ENCODE results near the gene RCSD1.

Gene RCSD1

DNA sequence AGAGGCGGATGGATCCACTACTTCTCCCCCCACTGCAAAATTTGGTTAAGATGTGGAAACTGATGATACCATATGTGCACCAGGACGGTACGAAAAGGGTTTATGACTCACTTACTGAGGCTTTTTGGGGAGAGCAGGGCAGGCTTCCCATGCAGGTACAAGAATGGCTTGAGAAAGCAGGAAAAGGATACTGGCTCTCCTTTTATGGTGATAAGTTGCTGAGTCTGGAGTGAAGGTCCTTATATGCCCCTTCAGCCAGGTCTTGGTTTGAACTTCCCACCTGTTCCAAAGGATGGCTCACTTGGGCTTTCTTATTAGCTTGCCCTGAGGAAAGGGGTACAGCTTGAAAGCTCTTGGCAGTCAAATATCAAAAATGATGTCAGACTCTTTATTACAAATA lies 114.9 kb downstream of the RCSD1 start:
- no peak overlapping the region for H3K4me3 ChIP-seq (ENCODE audit: low read depth, low read length)
- DNase-seq (ENCODE audit: low read depth) = no peak
- TF ChIP-seq, protein P1, sequence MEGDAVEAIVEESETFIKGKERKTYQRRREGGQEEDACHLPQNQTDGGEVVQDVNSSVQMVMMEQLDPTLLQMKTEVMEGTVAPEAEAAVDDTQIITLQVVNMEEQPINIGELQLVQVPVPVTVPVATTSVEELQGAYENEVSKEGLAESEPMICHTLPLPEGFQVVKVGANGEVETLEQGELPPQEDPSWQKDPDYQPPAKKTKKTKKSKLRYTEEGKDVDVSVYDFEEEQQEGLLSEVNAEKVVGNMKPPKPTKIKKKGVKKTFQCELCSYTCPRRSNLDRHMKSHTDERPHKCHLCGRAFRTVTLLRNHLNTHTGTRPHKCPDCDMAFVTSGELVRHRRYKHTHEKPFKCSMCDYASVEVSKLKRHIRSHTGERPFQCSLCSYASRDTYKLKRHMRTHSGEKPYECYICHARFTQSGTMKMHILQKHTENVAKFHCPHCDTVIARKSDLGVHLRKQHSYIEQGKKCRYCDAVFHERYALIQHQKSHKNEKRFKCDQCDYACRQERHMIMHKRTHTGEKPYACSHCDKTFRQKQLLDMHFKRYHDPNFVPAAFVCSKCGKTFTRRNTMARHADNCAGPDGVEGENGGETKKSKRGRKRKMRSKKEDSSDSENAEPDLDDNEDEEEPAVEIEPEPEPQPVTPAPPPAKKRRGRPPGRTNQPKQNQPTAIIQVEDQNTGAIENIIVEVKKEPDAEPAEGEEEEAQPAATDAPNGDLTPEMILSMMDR (IDR thresholded peaks at IDR 0.05; ENCODE audit: low read depth, low read length) = no peak
- TF ChIP-seq POLR2A (IDR thresholded peaks at IDR 0.05; ENCODE audit: extremely low read depth, insufficient read length) = no peak
- TF ChIP-seq, protein P2, sequence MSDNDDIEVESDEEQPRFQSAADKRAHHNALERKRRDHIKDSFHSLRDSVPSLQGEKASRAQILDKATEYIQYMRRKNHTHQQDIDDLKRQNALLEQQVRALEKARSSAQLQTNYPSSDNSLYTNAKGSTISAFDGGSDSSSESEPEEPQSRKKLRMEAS (IDR thresholded peaks at IDR 0.05; ENCODE audit: low read depth, low read length) = no peak

DNA sequence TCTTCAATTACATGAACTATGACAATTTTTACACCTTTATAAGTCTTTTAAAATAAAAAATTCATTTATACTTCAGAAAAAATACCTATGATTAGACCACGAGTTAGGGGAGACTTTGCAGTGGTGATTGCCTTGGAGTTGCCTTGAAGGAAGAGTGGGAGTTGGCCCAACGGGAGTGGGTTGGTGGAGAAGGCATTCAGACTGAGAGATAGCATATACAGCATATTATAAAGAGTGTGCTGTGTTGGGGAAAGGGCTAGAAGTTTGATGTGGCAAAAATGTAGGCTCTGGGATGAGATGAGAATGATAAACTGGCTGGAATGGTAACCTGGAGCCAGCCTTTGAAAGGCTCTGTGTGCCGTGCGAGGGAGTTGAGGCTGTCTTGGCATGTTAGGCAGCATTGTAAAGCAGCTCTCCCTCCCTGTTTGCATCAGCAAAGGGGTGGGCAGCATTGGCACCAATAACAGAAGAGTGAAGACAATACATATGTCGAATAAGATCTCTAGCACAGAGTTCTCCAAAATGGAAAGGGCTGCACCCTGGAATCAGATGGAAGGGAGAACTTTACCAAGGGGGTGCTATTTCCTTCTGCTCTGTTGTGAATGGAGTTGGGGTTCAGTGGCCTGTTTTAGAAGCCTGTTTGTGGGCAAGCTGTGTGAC lies 116.1 kb downstream of the RCSD1 start:
- DNase-seq (ENCODE audit: low read depth) = no peak
- no peak for TF ChIP-seq POLR2A (IDR thresholded peaks at IDR 0.05; ENCODE audit: extremely low read depth, insufficient read length)
- TF ChIP-seq, protein P2 (IDR thresholded peaks at IDR 0.05; ENCODE audit: low read depth, low read length) = no peak
- TF ChIP-seq, protein P1 (IDR thresholded peaks at IDR 0.05; ENCODE audit: low read depth, low read length) = no peak
- TF ChIP-seq MYC (IDR thresholded peaks at IDR 0.05; ENCODE audit: low read depth, low read length) = no peak
- H3K4me3 ChIP-seq (ENCODE audit: low read depth, low read length) = no peak overlapping the region

DNA sequence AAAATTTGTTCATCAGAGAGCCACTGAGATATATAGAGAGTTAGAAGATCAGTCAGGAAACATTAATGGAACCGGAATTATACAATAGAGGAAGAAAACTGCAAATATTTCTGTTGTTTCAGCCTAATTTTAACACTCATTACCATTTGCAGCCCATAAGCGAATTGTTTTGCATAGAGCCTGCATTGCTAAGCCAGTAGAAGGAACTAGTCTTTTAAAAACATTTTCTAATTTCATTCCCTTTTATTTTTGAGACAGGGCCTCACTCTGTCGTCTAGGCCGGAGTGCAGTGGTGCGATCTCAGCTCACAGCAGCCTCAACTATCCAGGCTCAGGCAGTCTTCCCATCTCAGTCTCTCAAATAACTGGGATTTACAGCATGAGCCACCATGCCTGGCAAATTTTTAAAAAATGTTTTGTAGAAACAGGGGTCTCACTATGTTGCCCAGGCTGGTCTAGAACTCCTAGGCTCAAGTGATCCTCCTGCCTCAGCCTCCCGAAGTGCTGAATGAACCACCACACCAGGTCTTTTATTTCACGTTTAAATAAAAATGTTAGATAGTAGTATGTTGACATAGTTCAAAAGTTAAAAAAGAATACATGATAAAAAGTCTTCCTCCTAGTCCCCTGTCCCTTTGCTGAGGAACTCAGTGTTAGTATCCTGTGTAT lies 117.1 kb downstream of the RCSD1 start:
- TF ChIP-seq POLR2A (IDR thresholded peaks at IDR 0.05; ENCODE audit: extremely low read depth, insufficient read length) = no peak
- TF ChIP-seq, protein P2 (IDR thresholded peaks at IDR 0.05; ENCODE audit: low read depth, low read length) = no peak
- TF ChIP-seq, protein P1 (IDR thresholded peaks at IDR 0.05; ENCODE audit: low read depth, low read length) = no peak
- TF ChIP-seq MYC (IDR thresholded peaks at IDR 0.05; ENCODE audit: low read depth, low read length) = no peak
- DNase-seq (ENCODE audit: low read depth) = no peak
- no peak overlapping the region for H3K4me3 ChIP-seq (ENCODE audit: low read depth, low read length)

DNA sequence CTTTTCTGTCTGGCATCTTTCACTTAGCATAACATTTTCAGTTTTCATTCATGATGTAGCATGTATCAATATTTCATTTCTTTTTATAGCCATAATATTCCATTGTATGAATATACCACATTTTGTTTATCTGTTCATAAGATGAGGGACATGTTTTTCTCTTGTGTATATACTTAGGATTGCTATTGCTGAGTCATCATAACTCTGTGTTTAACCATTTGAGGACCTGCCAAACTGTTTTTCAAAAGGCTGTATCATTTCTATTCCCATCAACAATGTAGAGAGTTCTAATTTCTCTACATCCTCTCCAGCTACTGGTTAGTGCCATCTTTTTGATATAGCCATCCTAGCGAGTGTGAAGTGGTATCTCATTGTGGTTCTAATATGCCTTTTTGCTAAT lies 118.0 kb downstream of the RCSD1 start:
- no peak for TF ChIP-seq POLR2A (IDR thresholded peaks at IDR 0.05; ENCODE audit: extremely low read depth, insufficient read length)
- TF ChIP-seq, protein P2 (IDR thresholded peaks at IDR 0.05; ENCODE audit: low read depth, low read length) = no peak
- no peak for TF ChIP-seq MYC (IDR thresholded peaks at IDR 0.05; ENCODE audit: low read depth, low read length)
- TF ChIP-seq, protein P1 (IDR thresholded peaks at IDR 0.05; ENCODE audit: low read depth, low read length) = no peak
- H3K4me3 ChIP-seq (ENCODE audit: low read depth, low read length) = no peak overlapping the region
- no peak for DNase-seq (ENCODE audit: low read depth)

DNA sequence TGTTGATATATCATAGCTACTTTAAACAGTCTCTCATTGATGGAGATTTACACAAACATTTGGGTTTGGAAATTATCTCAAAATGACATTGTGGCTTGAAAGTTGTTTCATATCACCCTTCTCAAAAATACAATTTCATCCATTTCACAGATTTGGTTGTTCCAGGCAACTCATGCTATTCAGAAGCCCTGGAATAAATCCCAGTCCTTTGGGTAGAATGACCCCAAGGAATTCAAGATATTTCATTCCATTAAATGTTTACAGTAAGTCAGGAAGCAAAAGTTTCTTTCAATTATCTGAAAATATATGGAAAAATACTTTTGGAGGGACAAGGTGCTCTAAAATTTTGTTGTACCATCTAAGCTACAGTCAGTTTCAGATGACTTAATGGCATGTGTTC lies 118.9 kb downstream of the RCSD1 start:
- TF ChIP-seq POLR2A (IDR thresholded peaks at IDR 0.05; ENCODE audit: extremely low read depth, insufficient read length) (no peak), MYC (IDR thresholded peaks at IDR 0.05; ENCODE audit: low read depth, low read length) (no peak)
- TF ChIP-seq, protein P1 (IDR thresholded peaks at IDR 0.05; ENCODE audit: low read depth, low read length) = no peak
- TF ChIP-seq, protein P2 (IDR thresholded peaks at IDR 0.05; ENCODE audit: low read depth, low read length) = no peak
- no peak overlapping the region for H3K4me3 ChIP-seq (ENCODE audit: low read depth, low read length)
- no peak for DNase-seq (ENCODE audit: low read depth)

Data from NB4 (cell line).